ENCODE data around the gene ZNF683.
"Not testable (repeated sequence)": the region's sequence is repeated elsewhere in the genome, so short reads cannot be mapped to it uniquely, and the experiment has no call there.

The ZNF683 gene

GRCh38 chr1:26337206-26337535, 35.4 kb downstream of the ZNF683 start:
- DNase-seq (ENCODE audit: low read depth in 2 of 2), result no peak

- DNase-seq (ENCODE audit: low read depth in 2 of 2), result peak; percentile 70 to 84
Observed at GRCh38 chr1:26336477-26337205, 35.9 kb downstream of the ZNF683 start.

GRCh38 chr1:26335774-26336476, 36.6 kb downstream of the ZNF683 start:
- DNase-seq (ENCODE audit: low read depth in 2 of 2), result no peak

GRCh38 chr1:26333312-26333711, 39.2 kb downstream of the ZNF683 start:
- not testable (repeated sequence) for DNase-seq (ENCODE audit: low read depth in 2 of 2)

GRCh38 chr1:26330276-26330675, 42.3 kb downstream of the ZNF683 start:
- DNase-seq (ENCODE audit: low read depth in 2 of 2), result no peak

- DNase-seq (ENCODE audit: low read depth in 2 of 2), result not testable (repeated sequence)
Observed at GRCh38 chr1:26329380-26329779, 43.2 kb downstream of the ZNF683 start.

- DNase-seq (ENCODE audit: low read depth in 2 of 2), result no peak
Observed at GRCh38 chr1:26328597-26328996, 44.0 kb downstream of the ZNF683 start.

GRCh38 chr1:26327956-26328362, 44.6 kb downstream of the ZNF683 start:
- DNase-seq (ENCODE audit: low read depth in 2 of 2), result no peak

GRCh38 chr1:26324550-26324949, 48.0 kb downstream of the ZNF683 start:
- no peak for DNase-seq (ENCODE audit: low read depth in 2 of 2)

GRCh38 chr1:26323382-26323781, 49.2 kb downstream of the ZNF683 start:
- DNase-seq (ENCODE audit: low read depth in 2 of 2), result no peak

GRCh38 chr1:26322042-26322331, 50.6 kb downstream of the ZNF683 start:
- no peak for DNase-seq (ENCODE audit: low read depth in 2 of 2)

GRCh38 chr1:26321315-26322041, 51.1 kb downstream of the ZNF683 start:
- peak; percentile 82 to 94 for DNase-seq (ENCODE audit: low read depth in 2 of 2)

- no peak for DNase-seq (ENCODE audit: low read depth in 2 of 2)
Observed at GRCh38 chr1:26320896-26321295, 51.7 kb downstream of the ZNF683 start.

- peak; percentile 15 to 27 for DNase-seq (ENCODE audit: low read depth in 2 of 2)
Observed at GRCh38 chr1:26318338-26319064, 54.0 kb downstream of the ZNF683 start.

GRCh38 chr1:26317612-26318337, 54.8 kb downstream of the ZNF683 start, which contains the start of gene CD52:
Gene CD52 (plus strand): TSS chr1:26317958. CDS start chr1:26318018, 60 bp downstream.
- peak; percentile 64 to 70 for DNase-seq (ENCODE audit: low read depth in 2 of 2)

GRCh38 chr1:26317146-26317545, 55.4 kb downstream of the ZNF683 start:
- no peak for DNase-seq (ENCODE audit: low read depth in 2 of 2)

- no peak for DNase-seq (ENCODE audit: low read depth in 2 of 2)
Observed at GRCh38 chr1:26315874-26316850, 56.4 kb downstream of the ZNF683 start.

- no peak for DNase-seq (ENCODE audit: low read depth in 2 of 2)
Observed at GRCh38 chr1:26314501-26314900, 58.0 kb downstream of the ZNF683 start.
